NCI-H82 treated with DMSO at 0.1 percent for 48 hours (cell line): ENCODE measurements around the gene LRRFIP1.

Experiments
- DNase-seq: peaks from one replicate; lab custom pipeline; 2025; ENCODE audit not compliant: unreplicated experiment; lab: John Stamatoyannopoulos, UW

Gene LRRFIP1

DNA sequence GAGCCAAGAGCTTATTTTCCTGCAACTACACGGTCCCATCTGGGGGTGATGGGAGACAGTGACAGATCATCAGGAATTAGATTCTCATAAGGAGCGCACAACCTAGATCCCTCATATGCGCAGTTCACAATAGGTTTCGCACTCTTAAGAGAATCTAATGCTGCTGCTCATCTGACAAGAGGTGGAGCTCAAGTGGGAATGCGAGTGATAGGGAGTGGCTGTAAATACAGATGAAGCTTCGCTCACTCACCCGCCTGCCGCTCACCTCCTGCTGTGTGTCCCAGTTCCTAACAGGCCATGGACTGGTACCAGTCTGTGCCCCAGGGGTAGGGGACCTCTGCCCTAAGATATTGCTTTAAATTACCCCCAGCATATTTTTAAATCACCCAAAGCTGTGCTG is 10.8 kb downstream of the LRRFIP1 start:
- no peak for DNase-seq

DNA sequence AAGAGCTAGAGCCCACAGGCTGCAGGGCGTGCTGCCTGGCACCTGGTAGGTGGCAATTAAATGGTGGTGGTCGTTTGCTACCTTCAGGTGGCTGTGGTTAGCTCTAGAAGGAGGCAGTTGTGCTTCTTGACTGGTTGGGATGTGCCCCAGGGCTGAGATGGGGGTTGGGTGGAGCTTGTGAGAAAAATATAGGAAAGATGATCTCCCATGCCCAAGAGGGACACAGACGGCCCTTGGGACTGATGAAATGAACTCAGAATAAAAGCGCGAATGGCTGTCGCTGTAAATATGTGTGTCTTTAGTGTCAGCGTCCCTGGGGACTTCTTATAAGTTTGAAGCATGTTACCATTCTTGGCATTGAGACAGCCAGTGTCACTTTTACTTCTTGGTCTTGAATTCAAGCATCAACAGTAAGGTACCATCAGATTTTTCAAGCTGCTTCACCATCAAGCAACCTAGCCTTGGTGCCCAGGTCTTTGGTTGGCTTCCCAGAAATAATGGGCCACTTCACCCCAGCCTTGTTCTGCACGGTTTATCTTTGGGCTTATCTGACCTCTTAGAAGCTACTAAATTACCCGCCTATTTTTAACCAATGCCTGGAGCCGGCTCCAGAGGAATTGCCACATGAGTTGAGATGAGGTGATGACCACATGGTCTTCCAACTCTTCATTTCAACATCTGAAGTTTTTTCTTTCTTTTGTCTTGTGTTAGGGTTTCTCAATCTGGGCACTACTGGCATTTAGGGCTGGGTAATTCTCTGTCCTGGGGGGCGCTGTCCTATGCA is 11.9 kb downstream of the LRRFIP1 start:
- DNase-seq: no peak

DNA sequence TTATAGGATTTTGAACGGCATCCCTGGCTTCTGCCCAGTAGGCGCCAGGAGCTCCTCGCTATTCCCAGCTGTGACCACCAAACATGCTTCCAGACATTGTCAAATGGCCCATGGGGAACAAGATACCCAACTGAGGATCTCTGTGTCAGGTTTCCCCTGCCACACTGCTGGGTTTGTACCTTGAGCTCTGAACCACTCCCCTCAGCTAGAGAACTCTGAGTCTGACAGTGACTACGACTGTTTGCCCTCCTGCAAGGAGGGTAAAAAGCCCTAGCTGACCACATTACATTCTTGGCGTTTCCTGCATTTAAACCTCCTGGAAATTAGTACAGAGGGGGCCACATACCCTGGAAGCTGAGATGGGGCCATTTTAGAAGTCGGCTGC is 12.4 kb downstream of the LRRFIP1 start:
- no peak for DNase-seq

DNA sequence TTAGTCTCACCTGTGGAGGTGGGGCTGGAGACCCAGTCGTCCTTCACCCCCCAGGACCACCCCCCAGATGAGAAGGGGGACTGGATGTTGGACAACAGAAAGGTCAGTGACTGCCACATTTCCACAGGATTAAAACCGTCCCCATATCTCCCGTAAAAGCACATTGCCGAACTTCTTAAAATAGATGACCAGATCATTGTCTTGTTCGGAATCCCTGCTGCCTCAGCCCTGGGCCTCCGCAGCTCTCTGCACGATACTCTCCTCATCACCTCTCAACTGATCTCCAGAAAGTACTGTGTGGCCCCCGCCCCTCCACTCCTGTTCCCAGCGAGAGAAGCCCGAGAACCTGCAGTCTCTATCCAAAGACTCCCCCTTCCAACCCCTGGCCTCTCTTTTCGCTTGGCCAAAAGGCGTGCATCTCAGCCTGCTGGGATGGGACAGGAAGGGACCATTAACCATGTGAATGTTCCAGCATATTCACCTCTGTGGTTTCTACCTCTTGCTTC is 13.2 kb downstream of the LRRFIP1 start:
- DNase-seq: no peak

DNA sequence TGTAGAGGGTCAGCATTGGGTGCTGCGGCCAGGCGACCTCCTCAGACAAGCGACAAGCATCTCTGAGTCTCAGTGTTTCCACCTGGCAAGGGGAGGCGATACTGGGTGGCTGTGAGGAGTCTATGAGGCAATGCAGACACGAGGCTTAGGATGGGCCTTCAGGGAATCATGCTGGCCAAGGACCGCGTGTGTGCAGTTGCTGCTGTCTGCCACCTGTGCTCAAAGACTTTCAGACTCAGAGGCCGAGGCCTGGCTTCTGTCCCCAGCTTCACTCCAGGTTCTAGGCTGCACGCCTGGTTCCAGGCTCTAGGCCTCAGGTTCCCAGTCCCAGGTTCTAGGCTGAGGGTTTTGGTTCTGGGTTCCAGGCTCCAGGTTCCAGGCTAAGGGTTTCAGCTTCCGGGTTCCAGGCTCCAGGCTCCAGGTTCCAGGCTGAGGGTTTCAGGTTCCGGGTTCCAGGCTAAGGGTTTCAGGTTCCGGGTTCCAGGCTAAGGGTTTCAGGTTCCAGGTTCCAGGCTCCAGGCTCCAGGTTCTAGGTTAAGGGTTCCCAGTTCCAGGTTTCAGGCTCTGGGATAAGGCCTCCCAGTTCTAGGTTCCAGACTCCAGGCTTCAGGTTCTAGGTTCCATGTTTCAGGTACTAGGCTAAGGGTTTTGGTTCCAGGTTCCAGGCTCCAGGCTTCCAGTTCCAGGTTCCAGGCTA is 14.8 kb downstream of the LRRFIP1 start:
- no peak for DNase-seq

DNA sequence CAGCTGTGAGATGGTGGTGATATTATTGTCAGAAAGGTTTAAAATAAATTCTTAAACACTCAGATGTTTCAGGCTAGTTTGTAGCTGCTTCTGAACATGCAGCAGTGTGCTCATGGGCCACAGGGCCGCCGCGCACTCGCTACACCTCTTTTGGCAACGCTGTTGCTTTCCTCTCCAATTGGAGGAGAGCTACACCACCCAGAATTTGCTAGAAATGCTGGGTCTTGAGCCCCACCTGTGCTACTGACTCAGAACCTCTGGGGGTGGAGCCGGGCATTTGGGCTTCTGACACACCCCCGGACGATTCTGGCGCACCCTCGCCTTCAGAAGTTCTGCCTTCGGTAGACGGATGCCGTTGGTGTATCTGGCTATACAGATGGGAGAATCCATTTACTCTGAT is 15.7 kb downstream of the LRRFIP1 start:
- no peak for DNase-seq

DNA sequence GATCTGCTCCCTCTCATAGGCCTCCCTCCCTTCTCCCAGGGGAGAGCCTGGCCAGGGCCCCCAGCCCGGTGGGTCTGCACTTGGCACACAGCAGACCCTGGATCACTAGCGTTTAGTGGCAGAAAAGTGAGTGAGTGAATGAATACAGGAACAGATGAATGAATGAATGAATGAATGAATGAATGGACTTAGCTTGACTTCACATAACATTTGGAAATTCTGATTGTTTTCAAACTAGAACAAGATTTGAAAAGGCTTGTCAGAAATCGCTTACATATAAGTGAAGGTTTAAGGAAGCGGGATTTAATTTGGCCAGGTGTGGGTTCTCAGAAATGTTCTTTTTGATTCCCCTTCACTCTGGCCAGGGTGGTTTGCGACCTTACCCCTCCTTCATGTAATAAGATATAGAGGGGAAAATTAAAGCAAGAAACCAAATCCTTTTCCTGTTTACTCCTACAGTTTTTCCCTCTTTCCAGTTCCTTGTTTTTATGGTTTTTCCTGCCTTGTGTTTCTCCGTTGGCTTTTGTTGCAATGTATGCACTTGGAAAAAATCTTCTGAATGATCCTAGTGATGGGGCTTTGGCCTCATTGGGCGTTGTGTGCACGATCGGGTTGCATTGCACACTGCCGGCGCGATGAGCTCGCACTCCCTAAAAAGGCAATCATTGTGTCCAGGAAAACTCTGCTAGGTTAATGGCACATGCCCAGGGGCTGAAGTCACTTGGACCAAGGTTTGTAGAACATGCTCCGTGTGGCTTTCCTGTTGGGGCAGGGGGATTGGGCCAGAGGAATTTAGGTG is 16.4 kb downstream of the LRRFIP1 start:
- no peak for DNase-seq

DNA sequence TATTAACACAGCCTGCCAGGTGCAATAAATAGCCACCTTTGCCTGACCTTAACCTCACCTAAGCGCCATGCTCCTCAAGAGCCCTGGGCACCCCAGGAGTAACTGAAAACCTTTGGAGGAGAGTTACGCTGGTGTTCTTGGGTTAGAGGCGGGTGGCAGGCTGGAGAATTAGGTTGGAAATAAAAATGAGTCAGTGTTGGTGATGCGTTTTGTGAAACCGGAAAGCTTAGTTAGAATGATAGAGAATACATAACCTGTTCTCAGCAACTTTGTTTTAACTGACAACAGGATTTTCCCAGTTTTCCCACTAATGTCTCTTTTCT is 17.0 kb downstream of the LRRFIP1 start:
- no peak for DNase-seq

DNA sequence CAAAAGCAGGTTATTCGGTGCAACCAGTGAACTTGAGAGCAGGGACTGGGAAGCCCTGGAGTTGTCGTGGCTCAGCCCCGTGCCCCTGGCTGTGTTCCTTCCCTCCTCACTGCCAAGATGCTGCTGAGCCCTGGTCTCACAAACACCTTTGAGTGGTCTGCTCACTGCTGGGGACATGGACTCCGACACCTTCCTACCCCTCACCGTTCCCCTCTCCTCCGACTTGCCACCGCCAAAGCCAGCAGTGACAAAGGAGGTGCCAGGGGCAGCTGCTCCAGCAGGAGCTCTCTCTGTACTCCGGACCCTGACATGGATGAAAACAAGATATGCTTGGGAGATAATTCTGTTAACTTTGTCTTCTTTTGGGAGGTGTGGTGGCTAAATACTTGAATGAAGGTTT is 17.9 kb downstream of the LRRFIP1 start:
- no peak for DNase-seq

DNA sequence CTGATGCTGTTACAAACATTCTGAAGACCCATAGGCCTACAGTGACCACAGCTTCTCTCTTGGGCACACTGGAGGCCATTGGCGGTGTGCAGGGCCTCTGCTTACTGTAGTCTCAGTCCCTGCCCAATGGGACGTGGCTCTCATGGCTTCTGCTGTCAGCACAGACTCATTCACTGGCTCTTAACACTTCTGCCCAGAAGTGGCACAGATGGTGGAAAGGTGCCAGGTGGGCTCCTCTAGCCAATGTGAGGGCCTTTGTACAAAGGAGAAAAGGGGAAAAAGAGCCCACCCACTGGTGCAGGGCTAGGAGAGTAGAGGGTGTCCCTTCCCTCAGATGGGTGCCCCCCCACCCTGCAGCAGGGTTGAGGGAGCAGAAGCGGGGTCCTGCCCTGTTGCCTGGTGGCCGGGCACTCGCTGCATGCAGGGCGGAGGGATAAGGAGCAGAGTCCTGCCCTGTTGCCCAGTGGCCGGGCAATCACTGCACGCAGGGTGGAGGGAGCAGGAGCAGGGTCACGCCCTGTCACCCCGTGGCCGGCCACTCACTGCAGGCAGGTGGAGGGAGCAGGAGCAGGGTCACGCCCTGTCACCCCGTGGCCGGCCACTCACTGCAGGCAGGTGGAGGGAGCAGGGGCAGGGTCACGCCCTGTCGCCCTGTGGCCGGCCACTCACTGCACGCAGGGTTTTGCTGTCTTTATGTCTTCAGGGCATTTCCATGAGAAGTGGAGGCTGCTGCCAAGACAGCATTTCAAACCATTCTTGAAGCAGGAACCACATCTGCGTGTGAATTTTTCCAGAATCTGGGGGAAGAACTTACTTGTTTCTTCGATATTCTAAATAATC is 20.0 kb downstream of the LRRFIP1 start:
- DNase-seq: no peak

DNA sequence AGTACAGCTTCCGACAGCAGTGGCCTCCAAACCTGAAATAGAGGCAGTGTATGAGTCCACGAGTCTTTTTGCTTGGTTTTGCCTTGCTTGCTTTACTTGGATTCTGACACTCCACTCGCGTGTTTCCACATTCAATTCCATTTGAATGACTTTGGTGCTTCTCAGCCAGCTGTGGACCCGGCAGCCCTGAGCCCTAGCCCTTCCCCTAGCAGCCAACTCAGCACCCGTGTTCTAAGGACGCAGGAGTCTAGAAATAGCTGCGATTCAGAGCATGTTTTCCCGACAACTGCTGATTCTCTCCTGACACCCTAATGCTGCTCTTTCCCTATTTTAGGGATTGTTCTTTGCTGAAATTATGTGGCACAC is 20.6 kb downstream of the LRRFIP1 start:
- DNase-seq: no peak

DNA sequence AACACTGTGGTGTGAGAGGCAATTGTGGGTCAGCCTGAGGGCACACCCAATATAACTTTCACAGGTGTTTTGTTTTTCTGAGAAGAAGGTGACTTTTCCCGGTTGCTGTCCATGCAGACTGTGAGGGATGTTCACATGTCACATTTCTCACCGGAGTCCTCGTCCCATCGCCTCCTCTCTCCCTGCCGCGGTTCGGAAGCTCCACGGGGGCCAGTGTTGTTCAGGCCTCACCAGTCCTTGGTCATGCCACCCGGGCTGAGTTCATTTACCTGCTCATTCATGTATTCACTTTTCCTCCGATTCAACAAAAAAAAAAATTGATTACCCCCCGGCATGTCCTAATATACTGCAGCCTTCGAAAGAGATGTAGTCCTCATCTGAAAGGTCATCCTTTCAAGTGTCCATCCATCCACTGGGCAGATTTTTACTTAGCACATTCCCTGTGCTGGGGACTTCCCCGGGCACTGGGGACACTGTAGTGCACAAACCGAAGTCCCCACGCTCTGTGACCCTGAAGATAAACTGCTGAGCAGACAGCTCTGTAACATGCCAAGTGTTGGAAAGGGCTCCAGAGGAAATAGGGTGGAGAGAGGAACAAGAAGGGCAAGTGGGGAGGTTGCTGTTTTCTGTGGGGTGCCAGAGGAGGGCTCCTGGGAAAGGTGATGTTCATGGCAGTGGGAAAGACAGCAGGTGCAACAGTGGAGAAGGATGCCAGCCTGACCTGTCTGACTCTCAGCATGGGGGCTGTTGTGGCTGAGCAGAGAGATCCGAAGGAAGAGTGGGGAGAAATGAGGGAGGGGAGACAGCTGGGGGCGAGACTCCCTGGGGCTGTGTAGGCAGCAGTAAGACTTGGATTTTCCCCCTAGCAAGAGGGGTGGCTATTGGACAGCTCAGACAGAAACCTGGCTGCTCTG is 22.4 kb downstream of the LRRFIP1 start:
- DNase-seq: no peak

DNA sequence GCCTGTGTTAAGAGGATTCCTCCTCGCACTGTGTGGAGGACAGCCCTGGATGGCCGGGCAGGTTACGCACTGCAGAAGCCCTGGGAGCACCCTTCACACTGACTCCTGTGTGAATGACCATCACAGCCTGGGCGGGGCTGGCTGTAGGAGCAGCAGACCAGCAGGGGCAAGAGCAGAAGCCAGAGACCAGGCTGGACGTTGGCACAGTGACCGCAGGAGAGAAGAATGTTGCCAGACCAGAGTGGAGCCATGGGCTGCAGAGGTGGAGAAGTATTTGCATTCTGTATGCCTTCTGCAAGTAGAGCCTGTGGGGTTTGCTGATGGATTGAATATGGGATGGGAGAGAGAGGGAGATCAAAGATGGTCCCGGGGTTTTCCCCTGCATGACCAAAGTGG is 23.1 kb downstream of the LRRFIP1 start:
- no peak for DNase-seq

DNA sequence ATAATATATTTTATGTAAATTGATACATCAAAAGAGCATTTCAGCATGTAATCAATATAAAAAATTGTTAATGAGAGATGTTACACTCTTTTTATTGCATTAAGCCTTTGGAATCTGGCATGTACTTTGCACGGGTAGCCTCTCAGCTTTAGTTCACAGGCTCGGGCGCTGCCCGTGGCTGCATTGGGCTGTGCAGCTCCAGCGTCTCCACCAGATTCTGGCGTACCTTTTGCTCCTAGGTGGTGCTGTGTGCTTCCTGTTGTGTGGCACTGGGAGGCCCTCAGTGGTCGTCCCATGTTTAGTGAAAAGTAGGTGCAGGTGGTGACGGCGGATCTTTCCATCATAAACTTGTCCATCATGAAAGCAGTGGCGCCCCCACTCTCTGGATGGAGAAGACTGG is 24.4 kb downstream of the LRRFIP1 start:
- no peak for DNase-seq

DNA sequence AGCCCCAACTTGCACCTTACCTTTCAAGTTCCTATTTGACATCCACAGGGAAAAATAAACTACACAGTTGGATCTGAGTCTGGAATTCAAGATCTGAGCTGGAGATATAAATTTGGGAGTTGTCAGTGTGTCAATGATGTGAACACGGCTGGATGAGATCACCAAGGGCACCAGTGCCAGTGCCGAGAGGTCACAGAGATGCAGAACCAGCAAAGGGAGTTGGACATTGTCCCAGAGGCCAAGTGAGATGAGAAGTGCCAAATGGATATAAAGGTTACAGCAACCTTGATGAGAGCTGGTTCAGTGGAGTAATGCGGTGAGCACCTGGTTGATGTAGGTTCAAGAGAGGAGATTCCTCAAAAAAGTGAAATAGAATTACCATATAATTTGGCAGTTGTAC is 24.8 kb downstream of the LRRFIP1 start:
- DNase-seq: no peak

DNA sequence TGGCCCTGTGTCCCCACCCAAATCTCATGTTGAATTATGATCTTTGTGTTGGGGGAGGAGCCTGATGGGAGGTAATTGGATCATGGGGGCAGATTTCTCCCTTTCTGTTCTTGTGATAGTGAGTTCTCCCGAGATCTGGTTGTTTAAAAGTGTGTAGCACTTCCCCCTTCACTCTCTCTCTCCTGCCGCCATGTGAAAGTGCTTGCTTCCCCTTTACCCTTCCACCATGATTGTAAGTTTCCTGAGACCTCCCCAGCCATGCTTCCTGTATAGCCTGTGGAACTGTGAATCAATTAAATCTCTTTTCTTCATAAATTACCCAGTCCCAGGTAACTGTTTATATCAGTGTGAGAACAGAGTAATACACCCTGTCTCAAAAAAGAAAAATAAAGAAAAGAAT is 25.5 kb downstream of the LRRFIP1 start:
- DNase-seq: no peak

DNA sequence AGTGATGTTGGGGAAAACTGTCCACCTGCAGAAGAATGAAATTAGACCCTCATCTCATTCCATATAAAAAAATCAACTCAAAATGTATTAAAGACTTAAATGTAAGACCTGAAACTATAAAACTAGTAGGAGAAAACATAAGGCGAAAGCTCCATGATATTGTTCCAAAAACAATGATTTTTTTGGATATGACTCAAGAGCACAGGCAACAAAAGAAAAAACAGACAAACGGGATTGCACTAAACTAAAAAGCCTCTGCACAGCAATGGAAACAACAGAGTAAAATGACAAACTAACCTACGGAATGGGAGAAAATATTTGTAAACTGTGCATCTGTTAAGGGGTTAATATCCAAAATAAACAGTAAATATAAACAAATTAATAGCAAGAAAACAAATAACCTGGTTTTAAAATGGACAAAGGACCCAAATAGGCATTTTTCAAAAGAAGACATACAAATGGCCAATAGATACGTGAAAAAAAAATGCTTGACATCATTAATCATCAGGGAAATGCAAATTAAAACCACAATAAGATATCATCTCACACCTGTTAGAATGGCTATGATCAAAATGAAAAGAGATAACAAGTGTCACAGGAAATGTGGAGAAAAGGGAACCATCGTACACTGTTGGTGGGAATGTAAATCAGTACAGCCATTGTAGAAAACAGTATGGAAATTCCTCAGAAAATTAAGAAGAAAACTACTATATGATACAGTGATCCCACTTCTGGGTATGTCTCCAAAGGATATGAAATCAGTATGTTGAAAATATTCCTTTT is 26.6 kb downstream of the LRRFIP1 start:
- DNase-seq: no peak

DNA sequence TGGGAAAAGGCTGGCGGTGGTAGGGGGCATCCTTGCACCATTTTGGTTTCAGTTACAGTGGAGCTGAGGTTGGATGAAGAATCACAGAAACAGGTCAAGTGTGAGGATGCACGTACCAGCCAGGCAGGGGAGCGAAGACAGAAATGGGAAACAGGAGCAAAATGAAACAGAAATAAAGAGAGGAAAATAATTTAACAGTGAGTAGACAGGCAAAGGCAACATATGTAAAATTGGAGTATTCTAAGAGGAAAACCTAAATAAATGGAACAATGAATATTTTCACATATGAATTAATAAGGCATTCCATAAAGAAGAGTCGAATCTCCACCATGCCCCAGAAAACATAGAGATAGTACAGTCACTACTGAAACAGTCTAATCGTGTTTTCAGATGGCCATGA is 29.7 kb downstream of the LRRFIP1 start:
- no peak for DNase-seq

DNA sequence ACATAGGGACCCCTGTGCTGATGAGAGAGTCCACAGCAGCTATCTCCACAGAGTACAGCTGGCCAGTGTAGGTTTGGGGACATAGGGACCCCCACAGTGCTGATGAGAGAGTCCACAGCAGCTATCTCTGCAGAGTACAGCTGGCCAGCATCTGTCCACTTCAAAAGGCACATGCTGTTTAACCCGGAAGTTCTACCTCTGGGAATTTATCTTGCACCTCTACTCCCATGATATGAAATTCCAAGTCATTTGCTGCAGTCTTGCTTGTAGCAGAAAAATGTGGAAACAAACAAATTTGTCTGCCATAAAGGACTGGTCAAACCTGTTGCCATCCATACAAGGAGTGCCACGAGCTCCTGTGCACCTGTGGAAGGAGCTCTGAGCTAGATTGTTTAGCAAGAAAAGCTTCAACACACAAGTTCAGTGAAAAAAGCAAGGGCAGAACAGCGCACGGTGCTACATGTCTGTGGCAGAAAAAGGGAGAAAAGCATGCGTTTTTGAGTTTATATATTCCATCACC is 33.1 kb downstream of the LRRFIP1 start:
- DNase-seq: no peak
